Panc1 (cell line): ENCODE measurements around the gene BBS5.

Experiments
- REST ChIP-seq, 2 experiments: IDR thresholded peaks; 2 replicates each; pipeline ENCODE4 v1.6.1; 2011 to 2012; ENCODE audit warnings: low read depth in 2 of 2, control low read depth in 1 of 2, low read length in 1 of 2, mild to moderate bottlenecking in 1 of 2, moderate library complexity in 1 of 2; ENCODE audit not compliant: insufficient read depth in 1 of 2
- SIN3A ChIP-seq: IDR thresholded peaks from 2 replicates; pipeline ENCODE4 v1.6.1; 2012; ENCODE audit warnings: low read depth, mild to moderate bottlenecking, low read length, moderate library complexity, borderline replicate concordance; ENCODE audit not compliant: insufficient read depth
- TF ChIP-seq, protein P1 (sequence below): fragments of 450-650 bp; IDR thresholded peaks from 2 replicates; pipeline ENCODE4 v1.5.1; 2017; ENCODE audit warnings: mild to moderate bottlenecking

DNA sequence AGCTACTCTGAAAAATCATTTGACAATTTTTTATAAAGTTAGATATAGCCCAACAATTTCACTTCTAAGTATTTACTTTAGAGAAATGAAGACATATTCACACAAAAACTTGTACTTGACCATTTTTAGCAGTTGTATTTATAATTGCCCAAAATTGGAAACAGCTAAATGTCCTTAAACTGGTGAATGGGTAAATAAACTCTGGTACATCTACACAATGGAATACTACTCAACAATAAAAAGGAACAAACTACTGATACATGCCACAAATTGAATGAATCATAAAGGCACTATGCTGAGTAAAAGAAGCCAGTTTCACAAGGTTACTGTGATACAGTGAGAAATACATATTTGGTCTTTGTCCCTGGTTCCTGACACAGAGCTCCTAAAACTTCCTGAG is 32.8 kb upstream of the BBS5 start:
- TF ChIP-seq REST (IDR thresholded peaks at IDR 0.05; ENCODE audit: insufficient read depth in 1 of 2, low read depth in 2 of 2, low read length in 1 of 2) (no peak), SIN3A (no peak)
- TF ChIP-seq, protein P1, sequence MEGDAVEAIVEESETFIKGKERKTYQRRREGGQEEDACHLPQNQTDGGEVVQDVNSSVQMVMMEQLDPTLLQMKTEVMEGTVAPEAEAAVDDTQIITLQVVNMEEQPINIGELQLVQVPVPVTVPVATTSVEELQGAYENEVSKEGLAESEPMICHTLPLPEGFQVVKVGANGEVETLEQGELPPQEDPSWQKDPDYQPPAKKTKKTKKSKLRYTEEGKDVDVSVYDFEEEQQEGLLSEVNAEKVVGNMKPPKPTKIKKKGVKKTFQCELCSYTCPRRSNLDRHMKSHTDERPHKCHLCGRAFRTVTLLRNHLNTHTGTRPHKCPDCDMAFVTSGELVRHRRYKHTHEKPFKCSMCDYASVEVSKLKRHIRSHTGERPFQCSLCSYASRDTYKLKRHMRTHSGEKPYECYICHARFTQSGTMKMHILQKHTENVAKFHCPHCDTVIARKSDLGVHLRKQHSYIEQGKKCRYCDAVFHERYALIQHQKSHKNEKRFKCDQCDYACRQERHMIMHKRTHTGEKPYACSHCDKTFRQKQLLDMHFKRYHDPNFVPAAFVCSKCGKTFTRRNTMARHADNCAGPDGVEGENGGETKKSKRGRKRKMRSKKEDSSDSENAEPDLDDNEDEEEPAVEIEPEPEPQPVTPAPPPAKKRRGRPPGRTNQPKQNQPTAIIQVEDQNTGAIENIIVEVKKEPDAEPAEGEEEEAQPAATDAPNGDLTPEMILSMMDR: no peak
